HG02973 (cell line): ENCODE data around the gene LRRC74A.

Experiments used
- ATAC-seq: cut with Tn5 transposase; IDR thresholded peaks from one replicate; pipeline ENCODE4 v1.9.1; 2021; ENCODE audit warnings: moderate library complexity; ENCODE audit not compliant: unreplicated experiment

Gene LRRC74A

GRCh38 chr14:76826122-76826521 lies at the start of gene LRRC74A:
TSS of gene LRRC74A (plus strand) at chr14:76826408. CDS start at chr14:76826698, 290 bp downstream.
- no peak for ATAC-seq

GRCh38 chr14:76776428-76777251 lies 49.6 kb upstream of the LRRC74A start:
- ATAC-seq, result no peak

GRCh38 chr14:76777721-76778120 lies 48.5 kb upstream of the LRRC74A start:
- no peak for ATAC-seq

GRCh38 chr14:76778546-76779215 lies 47.5 kb upstream of the LRRC74A start:
- no peak for ATAC-seq

- no peak for ATAC-seq
These were observed 46.8 kb upstream of the LRRC74A start for GRCh38 chr14:76779221-76780057.

GRCh38 chr14:76780058-76780345 lies 46.2 kb upstream of the LRRC74A start:
- no peak for ATAC-seq

GRCh38 chr14:76780360-76780759 lies 45.8 kb upstream of the LRRC74A start:
- ATAC-seq, result no peak

- ATAC-seq, result no peak
These were observed 45.1 kb upstream of the LRRC74A start for GRCh38 chr14:76780875-76781647.

GRCh38 chr14:76781648-76782051 lies 44.6 kb upstream of the LRRC74A start:
- no peak for ATAC-seq

GRCh38 chr14:76782115-76782884 lies 43.9 kb upstream of the LRRC74A start:
- ATAC-seq, result no peak

GRCh38 chr14:76782885-76783566 lies 43.2 kb upstream of the LRRC74A start:
- no peak for ATAC-seq

GRCh38 chr14:76784266-76784874 lies 41.8 kb upstream of the LRRC74A start:
- ATAC-seq, result no peak

- ATAC-seq, result no peak
These were observed 41.3 kb upstream of the LRRC74A start for GRCh38 chr14:76784881-76785280.

GRCh38 chr14:76786601-76787000 lies 39.6 kb upstream of the LRRC74A start:
- no peak for ATAC-seq

GRCh38 chr14:76792422-76792821 lies 33.8 kb upstream of the LRRC74A start:
- ATAC-seq, result no peak

- ATAC-seq, result no peak
These were observed 32.9 kb upstream of the LRRC74A start for GRCh38 chr14:76793324-76793723.

GRCh38 chr14:76793956-76794355 lies 32.3 kb upstream of the LRRC74A start:
- ATAC-seq, result no peak

GRCh38 chr14:76806446-76806845 lies 19.8 kb upstream of the LRRC74A start:
- no peak for ATAC-seq

GRCh38 chr14:76808011-76808410 lies 18.2 kb upstream of the LRRC74A start:
- no peak for ATAC-seq
